Spleen (tissue), 11 donors: ENCODE data around the gene PAX3. TPM values are rescaled to one million over a fixed set of nuclear protein-coding genes. Genes with fewer than 3 reads are reported as not detected.
A peak's percentile ranks its signal among the peaks of the same experiment; 100 is the strongest.

Experiments used
- DNase-seq: peaks from one replicate; pipeline ENCODE4 v3.0.0-alpha.2; 2020
- H3K27ac ChIP-seq, 8 donors: fragments of 200-600 bp; sonication (generic) in 7 of 8; 1 replicate in 4 of 8; 2 replicates in 4 of 8; pipeline versions ENCODE4 v1.5.0 to v1.8.0; 2016 to 2021; ENCODE audit warnings: inconsistent platforms in 4 of 8, mild to moderate bottlenecking in 4 of 8, moderate library complexity in 1 of 8
- H3K27me3 ChIP-seq, 7 donors: fragments of 200-600 bp; sonication (generic) in 6 of 7; replicated peaks in 1 of 7; 1 replicate in 4 of 7; 2 replicates in 3 of 7; pipeline versions ENCODE4 v1.5.0 to v1.8.0; 2016 to 2021; ENCODE audit warnings: inconsistent platforms in 3 of 7, mild to moderate bottlenecking in 1 of 7
- H3K36me3 ChIP-seq, 6 donors: fragments of 200-600 bp; sonication (generic) in 5 of 6; 1 replicate in 4 of 6; 2 replicates in 2 of 6; pipeline versions ENCODE4 v1.5.0 to v1.8.0; 2016 to 2021; ENCODE audit warnings: inconsistent platforms in 2 of 6
- H3K4me1 ChIP-seq, 6 donors: fragments of 200-600 bp; sonication (generic) in 5 of 6; 1 replicate in 3 of 6; 2 replicates in 3 of 6; pipeline versions ENCODE4 v1.5.0 to v1.8.0; 2016 to 2021; ENCODE audit warnings: inconsistent platforms in 3 of 6
- H3K4me3 ChIP-seq, 8 donors: fragments of 200-600 bp; sonication (generic) in 7 of 8; 1 replicate in 4 of 8; 2 replicates in 4 of 8; pipeline versions ENCODE4 v1.5.0 to v1.8.0; 2016 to 2021; ENCODE audit warnings: inconsistent platforms in 4 of 8, mild to moderate bottlenecking in 4 of 8, moderate library complexity in 2 of 8
- H3K9me3 ChIP-seq, 8 donors: fragments of 200-600 bp; sonication (generic) in 7 of 8; 1 replicate in 4 of 8; 2 replicates in 4 of 8; pipeline versions ENCODE4 v1.5.0 to v1.8.0; 2016 to 2021; ENCODE audit warnings: inconsistent platforms in 4 of 8
- POLR2A ChIP-seq, 3 donors: fragments of 450-650 bp; IDR thresholded peaks; one replicate each; pipeline ENCODE4 v1.5.1; 2017; ENCODE audit warnings: antibody characterized with exemption in 3 of 3, mild to moderate bottlenecking in 1 of 3
- POLR2AphosphoS5 ChIP-seq, 3 donors: sonication (generic); formaldehyde crosslinking; IDR thresholded peaks; one replicate each; pipeline ENCODE4 v1.5.1; 2017; ENCODE audit warnings: antibody characterized with exemption in 3 of 3
- WGBS, 5 donors: extraction: QIAGEN DNeasy Blood & Tissue Kit in 3 of 5; methylation state at CpG; one replicate each; pipeline versions ENCODE4 v1.1.5 to v1.1.7; 2013 to 2018; 5-methylcytosine and 5-hydroxymethylcytosine counted together
- intact Hi-C: fragments of 100-400 bp; cut with DNase I; formaldehyde crosslinking; loops from one replicate; pipeline ENCODE4 v1.15.0; 2023; ENCODE audit warnings: low total_unique reads
- polyA plus RNA-seq, 3 donors: library from polyadenylated mRNA; stranded (reverse); fragments of 200-250 nt; gene quantifications; one replicate each; pipeline ENCODE4 v1.2.1, GENCODE V29; 2013
- total RNA-seq, 7 donors: library from RNA; depleted of rRNA in 3 of 7; stranded (reverse); fragments of >200 nt in 3 of 7; fragmentation: NEBNext Ultra II Directional in 4 of 7; extraction: Animal tissue kit (Norgen Biotek cat#: 25700) in 4 of 7; gene quantifications; one replicate each; pipeline versions ENCODE4 v1.1.0 to v1.2.1, GENCODE V29; 2016 to 2021
- TF ChIP-seq, protein P1 (sequence below), 11 experiments: fragments of 200-600 bp in 7 of 11; fragments of 450-650 bp in 4 of 11; sonication (generic) in 4 of 11; IDR thresholded peaks in 8 of 11; conservative IDR thresholded peaks in 3 of 11; 1 replicate in 7 of 11; 2 replicates in 4 of 11; pipeline versions ENCODE4 v1.4.0 to v1.8.0; 2016 to 2021; ENCODE audit warnings: antibody characterized with exemption in 11 of 11, inconsistent platforms in 4 of 11, mild to moderate bottlenecking in 1 of 11
- donor health status: healthy with polysubstance abuse.
- donor health status: DM: no; HTN: no; CAD: no; lungs with moderate emphysema.
- donor health status: DM: no; HTN: no; CAD: no.
- donor health status: Bipolar disorder and iron deficiency.
- donor health status: healthy.
- donor health status: DM: no; HTN: no; CAD: no.
- donor health status: DM: yes; HTN: yes; CAD: no.

The PAX3 gene
- total and polyA plus RNA-seq, 10 donors, result 0.26 TPM; not detected in 9

DNA sequence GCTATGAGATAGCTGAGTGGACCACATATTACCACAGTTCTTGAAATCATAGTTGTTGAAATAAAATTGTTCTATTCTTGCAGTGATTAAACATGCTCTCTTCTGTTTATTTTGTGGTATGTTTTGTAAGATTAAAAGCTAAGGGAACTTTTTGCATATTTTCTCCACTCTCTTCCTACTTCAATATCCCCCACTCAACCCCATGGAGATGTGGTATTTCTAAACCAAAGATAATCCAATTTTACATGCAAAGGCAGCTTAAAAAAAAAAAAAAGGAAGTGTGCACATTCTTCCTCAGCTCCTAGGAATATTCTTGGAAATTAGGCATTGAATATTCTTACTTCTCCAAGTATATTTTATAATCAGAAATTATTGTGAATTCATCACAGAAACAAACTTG is 15.0 kb upstream of the PAX3 start:
- intact Hi-C loops, result no loop called here
- Histone ChIP-seq H3K27me3 (peaks cover 7 to 100% (median 80%) of the 10 kb centered on the region in 7 donors), H3K27ac (no peak overlapping the region), H3K4me3 (no peak overlapping the region), H3K36me3 (no peaks in the 10 kb centered on the region), H3K9me3 (no peaks in the 10 kb centered on the region), H3K4me1 (peaks cover 0 to 26% (median 15%) of the 10 kb centered on the region in 6 donors)
- no peak for DNase-seq
- TF ChIP-seq POLR2AphosphoS5 (IDR thresholded peaks at IDR 0.05) (no peak), POLR2A (IDR thresholded peaks at IDR 0.05) (no peak)
- TF ChIP-seq, protein P1, sequence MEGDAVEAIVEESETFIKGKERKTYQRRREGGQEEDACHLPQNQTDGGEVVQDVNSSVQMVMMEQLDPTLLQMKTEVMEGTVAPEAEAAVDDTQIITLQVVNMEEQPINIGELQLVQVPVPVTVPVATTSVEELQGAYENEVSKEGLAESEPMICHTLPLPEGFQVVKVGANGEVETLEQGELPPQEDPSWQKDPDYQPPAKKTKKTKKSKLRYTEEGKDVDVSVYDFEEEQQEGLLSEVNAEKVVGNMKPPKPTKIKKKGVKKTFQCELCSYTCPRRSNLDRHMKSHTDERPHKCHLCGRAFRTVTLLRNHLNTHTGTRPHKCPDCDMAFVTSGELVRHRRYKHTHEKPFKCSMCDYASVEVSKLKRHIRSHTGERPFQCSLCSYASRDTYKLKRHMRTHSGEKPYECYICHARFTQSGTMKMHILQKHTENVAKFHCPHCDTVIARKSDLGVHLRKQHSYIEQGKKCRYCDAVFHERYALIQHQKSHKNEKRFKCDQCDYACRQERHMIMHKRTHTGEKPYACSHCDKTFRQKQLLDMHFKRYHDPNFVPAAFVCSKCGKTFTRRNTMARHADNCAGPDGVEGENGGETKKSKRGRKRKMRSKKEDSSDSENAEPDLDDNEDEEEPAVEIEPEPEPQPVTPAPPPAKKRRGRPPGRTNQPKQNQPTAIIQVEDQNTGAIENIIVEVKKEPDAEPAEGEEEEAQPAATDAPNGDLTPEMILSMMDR (IDR thresholded peaks at IDR 0.05 in 8 of 11, conservative IDR thresholded peaks at IDR 0.05 in 3 of 11), result no peak

DNA sequence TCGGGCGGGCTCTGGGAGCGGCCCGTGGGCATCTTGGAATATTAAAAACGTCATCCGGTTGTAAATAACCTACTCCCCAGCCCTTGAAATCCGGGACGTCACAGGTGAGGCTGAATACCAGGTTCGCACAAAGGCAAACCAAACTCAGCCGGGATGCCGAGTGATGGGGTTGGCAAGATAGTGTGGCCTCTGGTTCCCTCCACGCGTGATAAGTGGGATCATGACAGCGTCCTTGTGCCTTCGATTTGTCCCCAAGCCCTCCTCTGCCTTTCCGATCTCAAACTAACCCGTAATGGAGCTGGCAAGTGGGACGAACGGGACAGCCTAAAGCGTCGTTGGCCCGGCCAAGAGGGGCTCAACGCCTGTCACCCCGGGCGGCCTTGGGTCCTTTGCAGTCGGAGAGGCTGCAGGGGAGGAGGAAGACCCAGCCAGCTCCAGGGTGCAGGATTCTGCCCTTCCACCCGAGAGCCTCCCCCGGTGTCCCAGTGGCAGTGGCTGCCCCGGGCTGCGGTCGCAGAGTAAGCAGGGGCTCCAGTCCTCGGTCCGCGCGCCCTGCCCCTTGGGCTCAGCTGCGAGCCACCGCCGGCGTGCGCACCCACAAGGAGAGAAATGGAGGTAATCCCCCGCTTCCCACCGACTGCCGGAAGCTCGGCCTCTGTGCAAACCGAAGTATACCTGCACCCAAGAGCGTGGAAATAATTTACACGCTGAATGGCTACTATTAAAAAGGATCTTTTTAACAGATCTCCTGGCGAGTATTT is 13.4 kb upstream of the PAX3 start:
- TF ChIP-seq POLR2A (IDR thresholded peaks at IDR 0.05), result no peak
- TF ChIP-seq POLR2AphosphoS5 (IDR thresholded peaks at IDR 0.05), result no peak
- TF ChIP-seq, protein P1 (IDR thresholded peaks at IDR 0.05 in 8 of 11, conservative IDR thresholded peaks at IDR 0.05 in 3 of 11), result no peak
- no peak for DNase-seq
- H3K9me3 ChIP-seq, result no peaks in the 10 kb centered on the region

DNA sequence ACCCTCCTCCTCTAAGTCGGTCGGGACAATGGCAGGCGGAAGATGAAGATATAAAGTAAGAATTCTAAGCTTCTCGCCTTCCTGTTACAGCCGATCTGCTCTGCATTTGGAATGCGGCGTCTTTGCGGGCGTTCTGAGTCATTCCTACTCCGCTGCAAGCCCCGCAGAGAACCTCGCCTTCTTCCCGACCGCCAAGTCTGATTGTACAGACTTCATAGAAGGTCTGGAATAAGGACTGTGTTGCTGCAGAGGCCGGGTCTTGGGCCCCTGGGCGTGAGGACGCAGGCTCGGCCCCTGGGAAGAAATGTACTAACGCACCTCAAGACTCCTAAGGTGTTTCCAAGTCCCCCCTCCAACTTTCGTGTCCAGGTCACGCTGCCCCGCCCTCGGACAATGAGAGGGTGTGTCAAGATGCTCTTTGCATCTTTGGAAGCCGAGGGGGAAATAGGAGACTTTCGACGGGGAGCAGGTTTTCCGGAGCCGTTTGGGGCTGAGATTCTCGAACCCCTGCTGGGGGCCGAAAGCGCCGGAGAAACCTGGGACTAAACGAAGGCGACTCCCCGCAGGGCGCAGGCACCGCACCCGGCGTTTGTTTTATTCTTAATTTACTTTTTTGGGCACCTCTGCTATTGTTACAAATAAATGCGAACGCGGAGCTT is 12.7 kb upstream of the PAX3 start:
- TF ChIP-seq POLR2A (IDR thresholded peaks at IDR 0.05) (no peak), POLR2AphosphoS5 (IDR thresholded peaks at IDR 0.05) (no peak)
- TF ChIP-seq, protein P1 (IDR thresholded peaks at IDR 0.05 in 8 of 11, conservative IDR thresholded peaks at IDR 0.05 in 3 of 11), result no peak
- no peak overlapping the region for H3K4me3 ChIP-seq
- DNase-seq, result peak; percentile 61
- intact Hi-C loops, result no loop called here
- WGBS, 5 donors, result 7 to 15% (median 8%) methylated on average over 41 to 42 of the region's 42 CpGs
- no peaks in the 10 kb centered on the region for H3K9me3 ChIP-seq
- no peaks in the 10 kb centered on the region for H3K36me3 ChIP-seq
- H3K27me3 ChIP-seq, result peaks cover 16 to 100% (median 87%) of the 10 kb centered on the region in 7 donors
- peaks cover 3 to 27% (median 15%) of the 10 kb centered on the region in 6 donors for H3K4me1 ChIP-seq
- no peak overlapping the region for H3K27ac ChIP-seq

More for the DNA sequence above, 13.4 kb upstream of the PAX3 start:
- no peaks in the 10 kb centered on the region for H3K36me3 ChIP-seq
- no peak overlapping the region for H3K27ac ChIP-seq
- intact Hi-C loops, result no loop called here
- H3K4me3 ChIP-seq, result no peak overlapping the region
- WGBS, 5 donors, result 4 to 11% (median 7%) methylated on average over 25 to 48 of the region's 48 CpGs
- H3K4me1 ChIP-seq, result peaks cover 0 to 20% (median 8%) of the 10 kb centered on the region in 6 donors
- peaks cover 11 to 100% (median 85%) of the 10 kb centered on the region in 7 donors for H3K27me3 ChIP-seq

DNA sequence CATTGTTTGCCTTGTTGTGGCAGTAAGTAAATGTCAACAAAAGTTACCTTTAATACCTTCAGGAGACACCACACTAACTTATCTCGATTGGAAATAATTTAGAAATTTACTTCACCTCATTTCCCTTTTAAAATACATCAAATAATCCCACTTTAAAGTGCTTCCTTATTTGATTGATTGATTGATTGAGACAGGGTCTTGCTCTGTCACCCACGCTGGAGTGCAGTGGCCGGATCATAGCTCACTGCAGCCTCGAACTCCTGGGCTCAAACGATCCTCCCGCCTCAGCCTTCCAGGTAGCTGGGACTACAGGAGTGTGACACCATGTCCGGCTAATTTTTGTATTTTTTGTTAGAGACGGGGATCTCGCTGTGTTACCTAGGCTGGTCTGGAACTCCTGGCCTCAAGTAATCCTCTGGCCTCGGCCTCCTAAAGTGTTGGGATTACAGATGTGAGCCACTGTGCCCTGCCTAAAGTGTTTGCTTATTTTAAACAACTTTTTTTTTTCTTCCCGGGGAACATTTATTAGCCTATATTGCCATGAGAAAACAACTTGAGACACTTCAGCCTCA is 12.0 kb upstream of the PAX3 start:
- TF ChIP-seq, protein P1 (IDR thresholded peaks at IDR 0.05 in 8 of 11, conservative IDR thresholded peaks at IDR 0.05 in 3 of 11), result no peak
- TF ChIP-seq POLR2AphosphoS5 (IDR thresholded peaks at IDR 0.05) (no peak), POLR2A (IDR thresholded peaks at IDR 0.05) (no peak)
- Histone ChIP-seq H3K9me3 (no peaks in the 10 kb centered on the region), H3K36me3 (no peaks in the 10 kb centered on the region), H3K27ac (no peak overlapping the region), H3K27me3 (peaks cover 16 to 100% (median 93%) of the 10 kb centered on the region in 7 donors), H3K4me1 (peaks cover 8 to 33% (median 21%) of the 10 kb centered on the region in 6 donors), H3K4me3 (no peak overlapping the region)
- intact Hi-C loops, result no loop called here
- DNase-seq, result no peak
- WGBS, 5 donors, result 7 to 14% (median 9%) methylated on average over 11 of the region's 11 CpGs
